GM19372 (cell line): Measurements from ENCODE around the gene CCDC70.

Experiments used
- ATAC-seq: cut with Tn5 transposase; IDR thresholded peaks from one replicate; pipeline ENCODE4 v1.9.1; 2021; ENCODE audit warnings: mild to moderate bottlenecking, low read depth, moderate library complexity; ENCODE audit not compliant: unreplicated experiment

Gene CCDC70

DNA sequence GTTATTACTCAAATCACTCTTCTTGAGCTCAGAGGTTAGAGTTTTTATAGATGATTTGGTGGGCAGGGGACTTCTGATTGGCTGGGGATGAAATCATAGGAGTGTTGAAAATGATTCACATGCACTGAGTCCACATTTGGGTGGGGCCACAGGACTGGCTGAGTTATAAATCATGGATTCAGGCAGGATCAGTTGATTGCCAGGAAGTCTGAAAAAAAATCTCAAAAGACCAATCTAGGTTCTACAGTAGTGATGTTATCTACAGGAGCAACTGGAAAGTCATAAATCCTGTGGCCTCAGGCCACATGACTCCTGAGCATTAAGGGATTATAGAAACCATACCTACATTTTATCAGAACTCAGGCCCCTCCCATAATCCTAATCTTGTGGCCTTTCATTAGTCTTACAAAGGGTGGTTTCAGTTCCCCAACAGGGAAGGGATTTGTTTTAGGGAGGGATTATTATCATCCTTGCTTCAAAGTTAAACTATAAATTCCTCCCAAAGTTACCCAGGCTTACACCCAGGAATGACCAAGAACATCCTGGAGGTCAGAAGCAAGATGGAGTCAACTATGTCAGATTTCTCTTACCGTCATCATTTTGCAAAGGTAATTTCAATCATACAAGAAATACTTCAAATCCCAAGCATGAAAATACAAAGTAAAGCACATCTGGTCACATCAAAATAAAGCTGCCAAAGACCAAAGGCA, 5.6 kb upstream of the CCDC70 start:
- no peak for ATAC-seq

DNA sequence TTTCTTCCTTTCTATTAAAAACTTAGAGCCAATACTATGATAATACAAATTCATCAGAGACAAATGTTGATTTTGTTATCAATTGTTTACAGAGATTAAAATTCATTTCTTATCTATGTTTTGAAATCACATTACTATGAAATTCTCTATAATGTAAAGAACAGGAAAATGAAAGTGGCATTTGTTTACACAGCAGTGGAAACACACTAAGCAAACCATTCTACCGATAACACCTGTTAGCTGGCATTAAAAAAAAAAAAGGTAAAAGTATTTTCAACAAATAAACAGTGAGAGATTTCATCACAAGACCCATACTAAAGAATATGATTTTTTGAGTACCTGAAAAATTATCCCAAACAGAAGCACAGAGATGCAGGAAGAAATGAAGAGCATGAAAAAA, 4.8 kb upstream of the CCDC70 start:
- ATAC-seq: no peak

DNA sequence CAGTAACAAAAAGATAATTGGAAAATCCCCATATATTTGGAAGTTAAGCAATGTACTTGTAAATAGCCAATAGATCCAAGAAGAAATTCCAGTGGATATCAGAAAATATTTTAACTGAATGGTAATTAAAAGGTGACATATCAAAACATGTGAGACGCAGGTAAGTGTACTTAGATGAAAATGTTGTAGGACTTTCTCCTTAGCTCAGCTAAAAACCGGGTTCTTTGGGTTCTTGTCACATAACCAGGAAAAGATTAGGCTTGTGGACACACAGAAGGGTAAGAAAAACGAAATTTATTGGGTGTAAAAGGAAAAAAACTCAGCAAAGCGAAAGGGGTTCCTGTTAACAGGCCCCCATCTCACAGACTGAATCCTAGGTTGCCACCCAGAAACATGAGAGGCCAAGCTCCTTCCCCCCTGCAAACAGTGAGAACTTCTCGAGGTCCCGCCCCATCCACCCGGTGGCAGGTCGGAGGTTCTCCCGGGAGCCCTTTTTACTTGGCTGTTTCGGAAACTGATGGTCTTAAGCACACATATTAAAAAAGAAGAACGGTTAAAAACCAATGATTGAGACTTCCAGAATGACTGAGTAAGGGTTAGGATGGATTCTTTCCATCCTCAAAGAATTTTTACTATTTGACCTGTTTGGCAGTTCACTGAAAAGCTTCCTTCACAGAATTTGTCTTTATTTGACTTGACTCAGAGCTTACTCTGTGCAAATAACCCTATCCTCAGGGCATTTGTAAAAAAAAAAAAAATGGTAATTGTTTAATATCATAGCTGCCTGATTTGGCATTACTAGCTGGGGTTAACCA, 3.1 kb upstream of the CCDC70 start:
- no peak for ATAC-seq

- no peak for ATAC-seq
Measured at GRCh38 chr13:51862957-51863356, 1.2 kb downstream of the CCDC70 start.

DNA sequence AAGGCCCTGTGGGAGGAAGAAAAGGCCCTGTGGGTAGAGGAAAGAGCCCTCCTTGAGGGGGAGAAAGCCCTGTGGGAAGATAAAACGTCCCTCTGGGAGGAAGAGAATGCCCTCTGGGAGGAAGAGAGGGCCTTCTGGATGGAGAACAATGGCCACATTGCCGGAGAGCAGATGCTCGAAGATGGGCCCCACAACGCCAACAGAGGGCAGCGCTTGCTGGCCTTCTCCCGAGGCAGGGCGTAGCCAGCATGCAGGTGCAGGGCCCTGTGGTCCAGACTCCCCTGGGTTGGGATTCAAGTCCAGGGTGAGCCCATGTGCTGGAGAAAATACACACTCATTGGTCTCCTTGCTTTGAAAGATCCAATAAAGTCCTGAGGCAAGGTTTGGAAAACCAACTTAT, 4.1 kb downstream of the CCDC70 start:
- no peak for ATAC-seq

- ATAC-seq: no peak
Measured at GRCh38 chr13:51867062-51867461, 5.3 kb downstream of the CCDC70 start.

DNA sequence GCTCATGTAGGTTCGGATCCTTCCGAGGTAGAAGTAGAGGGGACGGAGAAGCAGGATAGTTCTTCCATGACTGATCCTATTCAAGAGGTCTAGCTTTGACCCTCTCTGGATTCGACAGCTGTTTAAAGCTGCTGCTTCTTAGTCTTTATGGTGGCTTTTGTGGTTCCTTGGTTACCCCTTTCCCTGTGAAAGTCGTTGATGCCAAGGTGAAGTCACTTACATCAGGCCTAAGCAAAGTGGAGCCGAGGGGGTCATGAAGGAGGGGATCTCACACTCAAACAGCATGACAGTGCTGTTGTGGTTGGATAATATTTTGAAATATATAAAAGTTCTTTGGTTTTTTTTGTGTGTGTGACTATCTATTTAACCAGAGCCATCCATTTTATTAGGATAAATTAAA, 8.1 kb downstream of the CCDC70 start:
- no peak for ATAC-seq

GRCh38 chr13:51870616-51871015, 8.8 kb downstream of the CCDC70 start:
- ATAC-seq: no peak

- no peak for ATAC-seq
Measured at GRCh38 chr13:51873117-51873798, 11.5 kb downstream of the CCDC70 start.

DNA sequence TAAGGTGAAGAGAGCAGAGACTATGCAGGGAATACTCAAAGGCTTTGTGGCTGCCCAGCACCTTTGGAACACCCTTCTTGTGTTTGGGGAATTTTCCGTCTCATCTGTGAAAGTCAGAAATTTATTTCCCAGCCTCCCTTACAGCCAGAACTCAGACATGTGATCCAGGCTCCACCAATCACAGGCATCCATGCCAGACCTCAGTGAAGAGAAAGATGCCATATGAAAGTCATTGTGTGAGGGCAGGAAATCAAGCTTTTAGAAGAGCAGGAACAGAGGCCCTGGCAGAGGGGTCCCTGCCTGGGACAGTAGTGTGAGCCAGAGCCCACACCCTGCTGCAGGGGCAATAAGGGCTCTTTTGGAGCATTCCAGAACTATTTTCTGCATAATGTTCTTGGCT, 12.1 kb downstream of the CCDC70 start:
- ATAC-seq: no peak

DNA sequence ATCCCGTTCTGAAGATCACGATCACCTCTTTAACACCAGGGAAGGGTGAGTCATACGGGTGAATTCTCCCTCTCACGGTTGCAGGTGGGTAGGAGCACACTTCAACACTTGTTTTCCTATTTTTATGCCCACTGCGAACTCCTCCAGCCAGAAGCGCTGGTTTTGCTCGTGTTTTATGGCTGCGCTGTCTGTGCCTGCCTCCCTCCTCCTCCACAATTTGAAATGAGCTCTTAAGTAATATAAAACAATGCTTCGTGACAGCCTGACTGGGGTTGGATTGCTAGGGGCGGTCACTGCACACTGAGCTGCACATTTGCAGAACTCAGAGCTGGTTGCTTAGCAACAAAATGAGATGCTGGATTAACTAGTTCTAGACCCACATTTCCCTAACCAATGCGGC, 12.9 kb downstream of the CCDC70 start:
- no peak for ATAC-seq

DNA sequence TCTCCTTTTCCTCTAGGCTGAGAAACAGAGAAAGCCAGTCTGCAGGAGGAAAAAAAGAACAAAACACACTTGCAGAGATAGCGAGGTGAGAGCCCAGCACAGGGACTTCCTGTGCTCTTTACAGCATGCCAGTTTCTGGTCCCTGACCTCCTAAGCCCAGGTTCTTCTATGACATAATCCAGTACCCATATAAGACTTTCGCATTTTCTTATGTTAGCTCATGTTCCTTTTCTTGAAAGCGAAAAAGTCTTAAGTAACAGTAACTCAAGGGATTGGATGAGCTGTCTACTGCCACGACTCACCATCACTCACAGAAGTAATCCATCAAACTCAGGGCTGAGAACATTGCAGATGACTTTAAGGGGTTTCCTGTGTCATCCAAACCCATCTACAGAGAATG, 17.4 kb downstream of the CCDC70 start:
- ATAC-seq: no peak

GRCh38 chr13:51881296-51881695, 19.5 kb downstream of the CCDC70 start:
- ATAC-seq: no peak

GRCh38 chr13:51882570-51883225, 20.9 kb downstream of the CCDC70 start:
- no peak for ATAC-seq

GRCh38 chr13:51883226-51883600, 21.4 kb downstream of the CCDC70 start:
- ATAC-seq: no peak

GRCh38 chr13:51885651-51886050, 23.9 kb downstream of the CCDC70 start:
- ATAC-seq: no peak

GRCh38 chr13:51887468-51887867, 25.7 kb downstream of the CCDC70 start:
- ATAC-seq: no peak

- no peak for ATAC-seq
Measured at GRCh38 chr13:51892657-51893056, 30.9 kb downstream of the CCDC70 start.

DNA sequence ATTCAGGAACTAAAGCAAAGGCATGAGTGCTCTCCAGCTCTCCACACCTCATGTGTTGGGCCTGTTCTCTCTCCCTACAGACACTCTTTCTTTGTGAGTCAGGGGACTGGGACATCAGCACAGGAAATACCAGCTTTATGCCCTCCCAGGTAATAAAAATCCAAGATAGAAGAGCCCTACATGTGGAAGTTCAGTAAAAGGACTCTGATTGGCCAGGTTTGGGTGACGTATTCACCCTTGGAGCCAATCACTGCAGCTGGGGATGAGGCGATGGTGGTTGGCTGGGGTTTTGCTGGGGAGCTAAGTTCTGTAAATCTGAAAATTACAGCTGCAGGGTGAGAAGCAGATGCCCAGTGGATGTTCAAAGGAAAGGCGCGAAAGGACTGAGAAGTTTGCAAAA, 32.5 kb downstream of the CCDC70 start:
- ATAC-seq: no peak

- peak; percentile 57 for ATAC-seq
Measured at GRCh38 chr13:51895906-51896888, 34.4 kb downstream of the CCDC70 start.
